Liver (tissue), 9 donors: ENCODE measurements around the gene KLHL13. TPM values are rescaled to one million over a fixed set of nuclear protein-coding genes. Genes with fewer than 3 reads are reported as not detected.

Experiments used
- DNase-seq: peaks from one replicate; pipeline ENCODE4 v3.0.0-alpha.2; 2017; ENCODE audit warnings: low spot score
- H3K27ac ChIP-seq, 2 donors: one replicate each; pipeline ENCODE4 v1.7.0; 2013; ENCODE audit warnings: inconsistent platforms in 2 of 2, low read length in 2 of 2, control low read depth in 1 of 2, low read depth in 1 of 2, mild to moderate bottlenecking in 1 of 2
- H3K27me3 ChIP-seq, 4 donors: one replicate each; pipeline versions ENCODE4 v1.6.1 to v1.7.0; 2013; ENCODE audit warnings: low read length in 3 of 4, inconsistent platforms in 1 of 4, mild to moderate bottlenecking in 1 of 4, moderate library complexity in 1 of 4; ENCODE audit not compliant: control insufficient read depth in 4 of 4, insufficient read depth in 4 of 4
- H3K36me3 ChIP-seq, 4 donors: one replicate each; pipeline versions ENCODE4 v1.6.1 to v1.7.0; 2013; ENCODE audit warnings: low read length in 3 of 4, mild to moderate bottlenecking in 3 of 4, low read depth in 1 of 4, moderate library complexity in 1 of 4; ENCODE audit not compliant: control insufficient read depth in 4 of 4, insufficient read depth in 3 of 4
- H3K4me1 ChIP-seq, 4 donors: one replicate each; pipeline versions ENCODE4 v1.6.1 to v1.7.0; 2013; ENCODE audit warnings: low read length in 3 of 4, mild to moderate bottlenecking in 3 of 4, moderate library complexity in 1 of 4; ENCODE audit not compliant: control insufficient read depth in 4 of 4, insufficient read depth in 4 of 4
- H3K4me3 ChIP-seq, 3 donors: one replicate each; pipeline versions ENCODE4 v1.6.1 to v1.7.0; 2013; ENCODE audit warnings: low read length in 3 of 3, control low read depth in 1 of 3, low read depth in 1 of 3, mild to moderate bottlenecking in 1 of 3
- H3K9ac ChIP-seq, 2 donors: one replicate each; pipeline ENCODE4 v1.7.0; 2013; ENCODE audit warnings: low read length in 2 of 2, mild to moderate bottlenecking in 2 of 2, moderate library complexity in 2 of 2, control low read depth in 1 of 2, low read depth in 1 of 2
- H3K9me3 ChIP-seq, 4 donors: one replicate each; pipeline versions ENCODE4 v1.6.1 to v1.7.0; 2013; ENCODE audit warnings: low read length in 3 of 4; ENCODE audit not compliant: control insufficient read depth in 4 of 4
- CTCF ChIP-seq: fragments of 150-350 bp; IDR thresholded peaks from 2 replicates; pipeline ENCODE4 v1.5.1; 2017; ENCODE audit warnings: improper control_type of control experiment, low read depth, low read length; ENCODE audit not compliant: missing input control
- EGR1 ChIP-seq, 2 donors: IDR thresholded peaks; 2 replicates each; pipeline ENCODE4 v1.6.1; 2016 to 2018; ENCODE audit warnings: antibody characterized with exemption in 2 of 2, low read depth in 2 of 2
- FOXA1 ChIP-seq: IDR thresholded peaks from 2 replicates; pipeline ENCODE4 v1.6.1; 2016; ENCODE audit warnings: antibody characterized with exemption
- FOXA2 ChIP-seq: IDR thresholded peaks from 2 replicates; pipeline ENCODE4 v1.6.1; 2016; ENCODE audit warnings: antibody characterized with exemption
- GABPA ChIP-seq, 2 donors: IDR thresholded peaks in 1 of 2; conservative IDR thresholded peaks in 1 of 2; 2 replicates each; pipeline ENCODE4 v1.6.1; 2016; ENCODE audit warnings: antibody characterized with exemption in 2 of 2, mild to moderate bottlenecking in 1 of 2, moderate library complexity in 1 of 2
- HNF4A ChIP-seq, 2 donors: conservative IDR thresholded peaks; 2 replicates each; pipeline ENCODE4 v1.6.1; 2016; ENCODE audit warnings: antibody characterized with exemption in 2 of 2, mild to moderate bottlenecking in 2 of 2
- HNF4G ChIP-seq: IDR thresholded peaks from 2 replicates; pipeline ENCODE4 v1.6.1; 2016; ENCODE audit warnings: antibody characterized with exemption
- JUND ChIP-seq, 2 donors: IDR thresholded peaks; 2 replicates each; pipeline ENCODE4 v1.6.1; 2016; ENCODE audit warnings: antibody characterized with exemption in 2 of 2
- NR2F2 ChIP-seq: IDR thresholded peaks from 2 replicates; pipeline ENCODE4 v1.6.1; 2016; ENCODE audit warnings: antibody characterized with exemption
- RAD21 ChIP-seq, 2 donors: IDR thresholded peaks; 2 replicates each; pipeline ENCODE4 v1.6.1; 2016; ENCODE audit warnings: antibody characterized with exemption in 2 of 2, mild to moderate bottlenecking in 2 of 2
- REST ChIP-seq: IDR thresholded peaks from 2 replicates; pipeline ENCODE4 v1.6.1; 2016; ENCODE audit warnings: antibody characterized with exemption, mild to moderate bottlenecking
- RXRA ChIP-seq, 2 donors: IDR thresholded peaks; 2 replicates each; pipeline ENCODE4 v1.6.1; 2017 to 2018; ENCODE audit warnings: antibody characterized with exemption in 2 of 2, mild to moderate bottlenecking in 1 of 2
- SP1 ChIP-seq: IDR thresholded peaks from 2 replicates; pipeline ENCODE4 v1.6.1; 2018; ENCODE audit warnings: antibody characterized with exemption, mild to moderate bottlenecking
- TAF1 ChIP-seq: conservative IDR thresholded peaks from 2 replicates; pipeline ENCODE4 v1.6.1; 2016; ENCODE audit warnings: antibody characterized with exemption, mild to moderate bottlenecking
- YY1 ChIP-seq: IDR thresholded peaks from 2 replicates; pipeline ENCODE4 v1.6.1; 2016; ENCODE audit warnings: antibody characterized with exemption, mild to moderate bottlenecking
- ZBTB33 ChIP-seq: IDR thresholded peaks from 2 replicates; pipeline ENCODE4 v1.6.1; 2016; ENCODE audit warnings: antibody characterized with exemption
- WGBS: extraction: QIAGEN DNeasy Blood & Tissue Kit; methylation state at CpG from one replicate; pipeline ENCODE4 v1.1.7; 2013; 5-methylcytosine and 5-hydroxymethylcytosine counted together
- polyA plus RNA-seq, 2 donors: library from polyadenylated mRNA; stranded (reverse) in 1 of 2; unstranded in 1 of 2; fragments of 200-250 nt in 1 of 2; fragments of >200 nt in 1 of 2; fragmentation: Nextera tagmentation in 1 of 2; extraction: Ambion mirVana in 1 of 2; gene quantifications; one replicate each; pipeline versions ENCODE4 v1.2.1 to v1.2.3, GENCODE V29; 2013 to 2015
- total RNA-seq, 2 donors: library from RNA; depleted of rRNA; stranded (reverse); fragments of >200 nt; gene quantifications; one replicate each; pipeline ENCODE4 v1.2.3, GENCODE V29; 2014
- TF ChIP-seq, protein P1 (sequence below): IDR thresholded peaks from 2 replicates; pipeline ENCODE4 v1.6.1; 2016; ENCODE audit warnings: antibody characterized with exemption
- TF ChIP-seq, protein P2 (sequence below): IDR thresholded peaks from 2 replicates; pipeline ENCODE4 v1.6.1; 2016; ENCODE audit warnings: antibody characterized with exemption
- donor health status: healthy.
- donor health status: healthy.
- donor health status: healthy.
- donor health status: healthy.
- donor health status: healthy.

KLHL13 gene
- total and polyA plus RNA-seq, 4 donors: 0.76 to 5.3 (median 3.3) TPM

GRCh38 chrX:118143578-118143977, 27.0 kb upstream of the KLHL13 start:
- no peaks in the 10 kb centered on the region for H3K27me3 ChIP-seq
- no peak overlapping the region for H3K27ac ChIP-seq
- no peak for DNase-seq
- no peak overlapping the region for H3K9ac ChIP-seq
- no peak overlapping the region for H3K4me3 ChIP-seq
- H3K4me1 ChIP-seq: no peaks in the 10 kb centered on the region
- no peaks in the 10 kb centered on the region for H3K36me3 ChIP-seq
- H3K9me3 ChIP-seq: no peaks in the 10 kb centered on the region
- no peak for TF ChIP-seq RAD21 (IDR thresholded peaks at IDR 0.05)
- no peak for TF ChIP-seq HNF4G
- TF ChIP-seq FOXA1: no peak
- no peak for TF ChIP-seq SP1
- no peak for TF ChIP-seq FOXA2
- TF ChIP-seq, protein P1, sequence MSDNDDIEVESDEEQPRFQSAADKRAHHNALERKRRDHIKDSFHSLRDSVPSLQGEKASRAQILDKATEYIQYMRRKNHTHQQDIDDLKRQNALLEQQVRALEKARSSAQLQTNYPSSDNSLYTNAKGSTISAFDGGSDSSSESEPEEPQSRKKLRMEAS: no peak
- TF ChIP-seq GABPA (IDR thresholded peaks at IDR 0.05 in 1 of 2, conservative IDR thresholded peaks at IDR 0.05 in 1 of 2): no peak
- TF ChIP-seq REST: no peak
- no peak for TF ChIP-seq RXRA (IDR thresholded peaks at IDR 0.05)
- no peak for TF ChIP-seq NR2F2
- TF ChIP-seq, protein P2, sequence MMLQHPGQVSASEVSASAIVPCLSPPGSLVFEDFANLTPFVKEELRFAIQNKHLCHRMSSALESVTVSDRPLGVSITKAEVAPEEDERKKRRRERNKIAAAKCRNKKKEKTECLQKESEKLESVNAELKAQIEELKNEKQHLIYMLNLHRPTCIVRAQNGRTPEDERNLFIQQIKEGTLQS: no peak
- no peak for TF ChIP-seq HNF4A (conservative IDR thresholded peaks at IDR 0.05)
- TF ChIP-seq EGR1 (IDR thresholded peaks at IDR 0.05; ENCODE audit: low read depth in 2 of 2): no peak
- no peak for TF ChIP-seq YY1
- no peak for TF ChIP-seq CTCF
- no peak for TF ChIP-seq TAF1
- no peak for TF ChIP-seq JUND (IDR thresholded peaks at IDR 0.05)
- TF ChIP-seq ZBTB33: no peak
- WGBS: 72% methylated on average over 3 of the region's 3 CpGs
